PC-9 (cell line): ENCODE data around the gene SKAP2.

Experiments used
- CTCF ChIP-seq: fragments of 200-600 bp; sonication (generic); conservative IDR thresholded peaks from 2 replicates; pipeline ENCODE4 v1.6.1; 2017; ENCODE audit warnings: mixed run types, antibody characterized with exemption, mild to moderate bottlenecking, moderate library complexity
- EZH2 ChIP-seq: fragments of 200-600 bp; sonication (generic); IDR thresholded peaks from 2 replicates; pipeline ENCODE4 v1.8.0; 2017; ENCODE audit warnings: antibody characterized with exemption, low read depth

GRCh38 chr7:26714006-26714405, 150.4 kb downstream of the SKAP2 start:
- TF ChIP-seq CTCF (no peak), EZH2 (no peak)
